H1 (cell line): ENCODE data around the gene MRPL36. TPM values are rescaled to one million over a fixed set of nuclear protein-coding genes. Genes with fewer than 3 reads are reported as not detected.

Experiments
- BRCA1 ChIP-seq: IDR thresholded peaks from 2 replicates; pipeline ENCODE4 v1.6.1; 2012; ENCODE audit warnings: low read depth, low read length, improper control_type of control experiment
- CBX8 ChIP-seq: fragments of 300-800, 300-1000 bp; sonication (generic); IDR thresholded peaks from 2 replicates; pipeline ENCODE4 v1.7.1; 2016; ENCODE audit warnings: low read depth, low read length, borderline replicate concordance
- HDAC2 ChIP-seq, 2 experiments: fragments of 300-600 bp in 1 of 2; sonication (generic) in 1 of 2; IDR thresholded peaks; 2 replicates each; pipeline ENCODE4 v1.6.1; 2011 to 2012; ENCODE audit warnings: low read depth in 2 of 2, low read length in 2 of 2, mild to moderate bottlenecking in 2 of 2, moderate library complexity in 2 of 2, borderline replicate concordance in 1 of 2, inconsistent platforms in 1 of 2
- TBP ChIP-seq: IDR thresholded peaks from 2 replicates; pipeline ENCODE4 v1.6.1; 2011; ENCODE audit warnings: low read depth, low read length, improper control_type of control experiment
- TCF12 ChIP-seq: IDR thresholded peaks from 2 replicates; pipeline ENCODE4 v1.6.1; 2011; ENCODE audit warnings: low read depth, mild to moderate bottlenecking, low read length
- polyA plus RNA-seq, 7 experiments: library from polyadenylated mRNA; depleted of rRNA in 3 of 7; stranded (reverse) in 5 of 7; unstranded in 2 of 7; fragments of >200 nt in 5 of 7; fragments of 200-250 nt in 2 of 7; gene quantifications; 1 replicate in 5 of 7; 2 replicates in 1 of 7; 4 replicates in 1 of 7; pipeline versions ENCODE4 v1.2.1 to v1.2.3, GENCODE V29; 2011 to 2013; ENCODE audit warnings: missing spikeins in 2 of 7, mixed read lengths in 2 of 7
- total RNA-seq: library from RNA; stranded (reverse); fragmentation: NEBNext Ultra II Directional; extraction: Animal tissue kit (Norgen Biotek cat#: 25700); gene quantifications from 2 replicates; pipeline ENCODE4 v1.2.1, GENCODE V29; 2021

MRPL36 gene
- total and polyA plus RNA-seq, 2 of the 8 experiments (the other 6 are each of a cell fraction or from before 2014, with no cell fraction given): 56.3 to 81.5 TPM

- TF ChIP-seq HDAC2 (IDR thresholded peaks at IDR 0.05; ENCODE audit: borderline replicate concordance in 1 of 2, low read depth in 2 of 2, low read length in 2 of 2) (no peak), TCF12 (no peak), TBP (no peak), BRCA1 (no peak), CBX8 (no peak)
Observed at GRCh38 chr5:1821862-1822261, 22.2 kb upstream of the MRPL36 start (continued).
